WTC11 (cell line): ENCODE measurements around the gene EIF4H. TPM values are rescaled to one million over a fixed set of nuclear protein-coding genes. Genes with fewer than 3 reads are reported as not detected.

Experiments used
- ATAC-seq: fragments of 200-7000 bp; cut with Tn5 transposase; 2 replicates; pipeline ENCODE4 v1.10.0; 2021; ENCODE audit warnings: mild to moderate bottlenecking, moderate library complexity
- CTCF ChIA-PET: fragments of 300-600 bp; sonication (Branson Sonifier 250); formaldehyde crosslinking; loops from one replicate; lab custom pipeline; 2021; ENCODE audit warnings: antibody characterized with exemption; lab: Charles Lee
- POLR2A ChIA-PET: fragments of 350-600 bp; sonication (Branson Sonifier 250); formaldehyde crosslinking; loops from one replicate; lab custom pipeline; 2021; ENCODE audit warnings: antibody characterized with exemption; lab: Charles Lee
- DNase-seq: peaks from one replicate; pipeline ENCODE4 v3.0.0; 2021; ENCODE audit warnings: low spot score
- H3K27ac Mint-ChIP-seq: 2 replicates; pipeline ENCODE4 v1.8.0; 2021; ENCODE audit warnings: mixed read lengths
- H3K27me3 Mint-ChIP-seq: 2 replicates; pipeline ENCODE4 v1.8.0; 2021; ENCODE audit warnings: low read depth, mild to moderate bottlenecking, moderate library complexity, mixed read lengths
- H3K36me3 Mint-ChIP-seq: 2 replicates; pipeline ENCODE4 v1.8.0; 2021; ENCODE audit warnings: mixed read lengths
- H3K4me1 Mint-ChIP-seq: 2 replicates; pipeline ENCODE4 v1.8.0; 2022; ENCODE audit warnings: mixed read lengths
- H3K4me3 Mint-ChIP-seq: 2 replicates; pipeline ENCODE4 v1.8.0; 2021; ENCODE audit warnings: mild to moderate bottlenecking, moderate library complexity, mixed read lengths
- H3K9me3 Mint-ChIP-seq: 2 replicates; pipeline ENCODE4 v1.8.0; 2021; ENCODE audit warnings: mixed read lengths
- CDX4 ChIP-seq: fragments of 250-450 bp; sonication (Bioruptor Pico); IDR thresholded peaks from 2 replicates; pipeline ENCODE4 v1.9.0; 2021; ENCODE audit warnings: moderate library complexity, mild to moderate bottlenecking, inconsistent platforms, borderline replicate concordance
- CREM ChIP-seq: sonication (generic); formaldehyde crosslinking; IDR thresholded peaks from 2 replicates; pipeline ENCODE4 v1.8.1; 2022; ENCODE audit warnings: mild to moderate bottlenecking, missing genetic modification reagents, moderate library complexity
- E2F5 ChIP-seq: sonication (generic); formaldehyde crosslinking; IDR thresholded peaks from 2 replicates; pipeline ENCODE4 v1.8.1; 2022; ENCODE audit warnings: mild to moderate bottlenecking, moderate library complexity, missing genetic modification reagents
- EMX1 ChIP-seq: fragments of 250-450 bp; sonication (Bioruptor Pico); IDR thresholded peaks from 2 replicates; pipeline ENCODE4 v1.8.0; 2021; ENCODE audit warnings: mild to moderate bottlenecking
- MAX ChIP-seq: sonication (generic); formaldehyde crosslinking; IDR thresholded peaks from 2 replicates; pipeline ENCODE4 v1.8.0; 2022; ENCODE audit warnings: mild to moderate bottlenecking, missing genetic modification reagents
- NR1H2 ChIP-seq: sonication (generic); formaldehyde crosslinking; IDR thresholded peaks from 2 replicates; pipeline ENCODE4 v1.9.0; 2021; ENCODE audit warnings: mild to moderate bottlenecking, moderate library complexity, missing genetic modification reagents
- NR2C2 ChIP-seq: sonication (generic); formaldehyde crosslinking; IDR thresholded peaks from 2 replicates; pipeline ENCODE4 v1.8.0; 2022; ENCODE audit warnings: mild to moderate bottlenecking, missing genetic modification reagents
- OVOL2 ChIP-seq: fragments of 250-450 bp; sonication (Bioruptor Pico); IDR thresholded peaks from 2 replicates; pipeline ENCODE4 v1.9.0; 2021; ENCODE audit warnings: mild to moderate bottlenecking, borderline replicate concordance
- PRDM15 ChIP-seq: sonication (generic); formaldehyde crosslinking; IDR thresholded peaks from 2 replicates; pipeline ENCODE4 v1.8.0; 2022; ENCODE audit warnings: missing genetic modification reagents
- SMAD3 ChIP-seq: sonication (generic); formaldehyde crosslinking; IDR thresholded peaks from 2 replicates; pipeline ENCODE4 v1.8.0; 2022; ENCODE audit warnings: missing genetic modification reagents, mild to moderate bottlenecking, borderline replicate concordance
- SP1 ChIP-seq: sonication (generic); formaldehyde crosslinking; conservative IDR thresholded peaks from 2 replicates; pipeline ENCODE4 v1.8.1; 2022; ENCODE audit warnings: missing genetic modification reagents
- ZBTB21 ChIP-seq: sonication (generic); formaldehyde crosslinking; IDR thresholded peaks from 2 replicates; pipeline ENCODE4 v1.8.1; 2023; ENCODE audit warnings: mild to moderate bottlenecking, missing genetic modification reagents, borderline replicate concordance
- ZNF138 ChIP-seq: sonication (generic); formaldehyde crosslinking; conservative IDR thresholded peaks from 2 replicates; pipeline ENCODE4 v1.8.1; 2022; ENCODE audit warnings: mild to moderate bottlenecking, moderate library complexity, missing genetic modification reagents
- ZNF281 ChIP-seq: sonication (generic); formaldehyde crosslinking; IDR thresholded peaks from 2 replicates; pipeline ENCODE4 v1.8.0; 2023; ENCODE audit warnings: mild to moderate bottlenecking, missing genetic modification reagents
- ZNF317 ChIP-seq: sonication (generic); formaldehyde crosslinking; IDR thresholded peaks from 2 replicates; pipeline ENCODE4 v1.8.1; 2023; ENCODE audit warnings: low read depth, mild to moderate bottlenecking, moderate library complexity, missing genetic modification reagents, borderline replicate concordance
- ZNF396 ChIP-seq: fragments of 250-450 bp; sonication (Bioruptor Pico); IDR thresholded peaks from 2 replicates; pipeline ENCODE4 v1.8.0; 2021; ENCODE audit warnings: mild to moderate bottlenecking, moderate library complexity, borderline replicate concordance
- ZNF425 ChIP-seq: fragments of 250-450 bp; sonication (Bioruptor Pico); conservative IDR thresholded peaks from 2 replicates; pipeline ENCODE4 v1.9.0; 2021; ENCODE audit warnings: mild to moderate bottlenecking
- ZNF671 ChIP-seq: fragments of 250-450 bp; sonication (Bioruptor Pico); IDR thresholded peaks from 2 replicates; pipeline ENCODE4 v1.8.0; 2021; ENCODE audit warnings: mild to moderate bottlenecking
- total RNA-seq: library from RNA; stranded (reverse); gene quantifications from 3 replicates; pipeline ENCODE4 v1.2.3, GENCODE V29; 2021

The EIF4H gene
- total RNA-seq, 1 experiment from 2014 or later: 355 TPM

- ATAC-seq: no peak
- Mint-ChIP-seq H3K27ac (no peak overlapping the region), H3K9me3 (peaks cover 4% of the 10 kb centered on the region; the same call in 1 of the 2 replicates)
- TF ChIP-seq NR2C2: no peak
- TF ChIP-seq PRDM15: no peak
- TF ChIP-seq SMAD3 (CRISPR knock-in tag): no peak
- TF ChIP-seq NR1H2 (CRISPR knock-in tag): no peak
- TF ChIP-seq ZNF396 (CRISPR knock-in tag): no peak
- no peak for TF ChIP-seq ZNF671 (CRISPR knock-in tag)
- no peak for TF ChIP-seq ZNF317 (CRISPR knock-in tag)
- TF ChIP-seq OVOL2 (CRISPR knock-in tag): no peak
- no peak for TF ChIP-seq ZNF138 (CRISPR knock-in tag)
- no peak for TF ChIP-seq ZNF425 (CRISPR knock-in tag)
- no peak for TF ChIP-seq ZBTB21 (CRISPR knock-in tag)
- TF ChIP-seq EMX1 (CRISPR knock-in tag): no peak
- no peak for TF ChIP-seq ZNF281
- TF ChIP-seq CREM: no peak
- no peak for TF ChIP-seq CDX4 (CRISPR knock-in tag)
- TF ChIP-seq MAX (CRISPR knock-in tag): no peak
- TF ChIP-seq E2F5 (CRISPR knock-in tag): no peak
- TF ChIP-seq SP1: no peak
- TF ChIP-seq, all 79 proteins: peak for 0
- DNase-seq: no peak
- peaks cover 12% of the 10 kb centered on the region for H3K4me1 Mint-ChIP-seq
- ChIA-PET POLR2A (no interaction called here), CTCF (interaction anchor here (0.9 to 1.1 kb wide), 2 partner anchors 34 to 57 kb away, joined by 3 read pairs; no protein-coding TSS in a partner anchor)
- no peak overlapping the region for H3K4me3 Mint-ChIP-seq
- no peaks in the 10 kb centered on the region for H3K27me3 Mint-ChIP-seq
- H3K36me3 Mint-ChIP-seq: peaks cover 4% of the 10 kb centered on the region
Measured at GRCh38 chr7:74149603-74150002, 24.6 kb upstream of the EIF4H start.
